CD14-positive monocyte (primary cell): ENCODE data around the gene CFAP97. TPM values are rescaled to one million over a fixed set of nuclear protein-coding genes. Genes with fewer than 3 reads are reported as not detected.
A peak's percentile ranks its signal among the peaks of the same experiment; 100 is the strongest.
"Not testable (repeated sequence)": the region's sequence is repeated elsewhere in the genome, so short reads cannot be mapped to it uniquely, and the experiment has no call there.

Experiments
- DNase-seq, 3 donors: peaks; one replicate each; pipeline ENCODE4 v3.0.0-alpha.2; 2011 to 2022
- H2AFZ ChIP-seq: 2 replicates; pipeline ENCODE4 v1.6.0; 2012; ENCODE audit warnings: mild to moderate bottlenecking, low read depth, low read length, inconsistent platforms; ENCODE audit not compliant: insufficient read depth, poor library complexity, severe bottlenecking
- H3K27ac ChIP-seq, 2 donors: 1 replicate in 1 of 2; 2 replicates in 1 of 2; pipeline ENCODE4 v1.5.1; 2012 to 2013; ENCODE audit warnings: low read length in 2 of 2, control low read depth in 1 of 2, inconsistent platforms in 1 of 2, low read depth in 1 of 2, mild to moderate bottlenecking in 1 of 2
- H3K27me3 ChIP-seq, 2 donors: one replicate each; pipeline versions ENCODE4 v1.6.0 to v1.6.1; 2011 to 2013; ENCODE audit warnings: low read length in 2 of 2; ENCODE audit not compliant: control insufficient read depth in 2 of 2, insufficient read depth in 2 of 2
- H3K36me3 ChIP-seq, 2 donors: replicated peaks in 1 of 2; 1 replicate in 1 of 2; 2 replicates in 1 of 2; pipeline versions ENCODE4 v1.5.1 to v1.6.1; 2012 to 2013; ENCODE audit warnings: low read length in 2 of 2, control low read depth in 1 of 2, inconsistent platforms in 1 of 2, mild to moderate bottlenecking in 1 of 2; ENCODE audit not compliant: insufficient read depth in 2 of 2, control insufficient read depth in 1 of 2
- H3K4me1 ChIP-seq, 2 donors: 1 replicate in 1 of 2; 2 replicates in 1 of 2; pipeline versions ENCODE4 v1.5.1 to v1.6.1; 2012 to 2013; ENCODE audit warnings: low read length in 2 of 2, control low read depth in 1 of 2, inconsistent platforms in 1 of 2, mild to moderate bottlenecking in 1 of 2, moderate library complexity in 1 of 2; ENCODE audit not compliant: insufficient read depth in 2 of 2, control insufficient read depth in 1 of 2
- H3K4me2 ChIP-seq: replicated peaks from 2 replicates; pipeline ENCODE3; 2012; ENCODE audit warnings: low read length, moderate library complexity, mild to moderate bottlenecking; ENCODE audit not compliant: poor library complexity, severe bottlenecking; ENCODE audit errors: extremely low read depth
- H3K4me3 ChIP-seq, 3 experiments: fragments of 200-600 bp in 1 of 3; sonication (generic) in 1 of 3; replicated peaks in 1 of 3; 1 replicate in 2 of 3; 2 replicates in 1 of 3; pipeline ENCODE4 v1.5.1; 2011 to 2013; ENCODE audit warnings: low read length in 3 of 3, mild to moderate bottlenecking in 3 of 3, control low read depth in 2 of 3, low read depth in 2 of 3, inconsistent platforms in 1 of 3, moderate library complexity in 1 of 3
- H3K79me2 ChIP-seq: 2 replicates; pipeline ENCODE4 v1.6.0; 2012; ENCODE audit warnings: mild to moderate bottlenecking, control low read depth, inconsistent platforms, low read length, moderate library complexity; ENCODE audit not compliant: insufficient read depth
- H3K9ac ChIP-seq: 2 replicates; pipeline ENCODE4 v1.6.0; 2017; ENCODE audit warnings: low read length, mild to moderate bottlenecking; ENCODE audit not compliant: insufficient read depth, poor library complexity, severe bottlenecking
- H3K9me3 ChIP-seq, 2 donors: replicated peaks in 1 of 2; 1 replicate in 1 of 2; 2 replicates in 1 of 2; pipeline versions ENCODE4 v1.5.1 to v1.6.1; 2012 to 2013; ENCODE audit warnings: low read length in 2 of 2, control low read depth in 1 of 2; ENCODE audit not compliant: control insufficient read depth in 1 of 2, insufficient read depth in 1 of 2
- H4K20me1 ChIP-seq: 2 replicates; pipeline ENCODE4 v1.6.0; 2012; ENCODE audit warnings: mild to moderate bottlenecking, low read length, control low read depth, moderate library complexity; ENCODE audit not compliant: insufficient read depth
- H3K27ac Mint-ChIP-seq, 7 donors: one replicate each; pipeline ENCODE4 v1.8.0; 2020; ENCODE audit warnings: mild to moderate bottlenecking in 7 of 7, mixed read lengths in 7 of 7, moderate library complexity in 6 of 7, inconsistent platforms in 2 of 7
- H3K27me3 Mint-ChIP-seq, 3 donors: one replicate each; pipeline ENCODE4 v1.8.0; 2021 to 2022; ENCODE audit warnings: low read depth in 3 of 3, mild to moderate bottlenecking in 3 of 3, mixed read lengths in 3 of 3, moderate library complexity in 3 of 3, inconsistent platforms in 1 of 3
- H3K36me3 Mint-ChIP-seq, 2 donors: one replicate each; pipeline ENCODE4 v1.8.0; 2020; ENCODE audit warnings: mixed read lengths in 2 of 2, inconsistent platforms in 1 of 2, mild to moderate bottlenecking in 1 of 2
- H3K4me1 Mint-ChIP-seq: one replicate; pipeline ENCODE4 v1.8.0; 2020; ENCODE audit warnings: mild to moderate bottlenecking, mixed read lengths
- H3K4me3 Mint-ChIP-seq, 2 donors: one replicate each; pipeline ENCODE4 v1.8.0; 2020; ENCODE audit warnings: mild to moderate bottlenecking in 2 of 2, mixed read lengths in 2 of 2, moderate library complexity in 1 of 2
- H3K9me3 Mint-ChIP-seq, 7 donors: one replicate each; pipeline ENCODE4 v1.8.0; 2020 to 2022; ENCODE audit warnings: mixed read lengths in 7 of 7, mild to moderate bottlenecking in 6 of 7, moderate library complexity in 6 of 7, inconsistent platforms in 2 of 7
- WGBS: methylation state at CpG from one replicate; pipeline ENCODE4 v1.1.5; 2013; ENCODE audit warnings: missing lambda C conversion rate; ENCODE audit not compliant: insufficient coverage; 5-methylcytosine and 5-hydroxymethylcytosine counted together
- intact Hi-C, 2 donors: fragments of 100-400 bp; cut with micrococcal nuclease; formaldehyde crosslinking; loops; one replicate each; pipeline versions ENCODE4 v1.15.0 to v1.15.1; 2023
- polyA plus RNA-seq, 3 donors: library from polyadenylated mRNA; depleted of rRNA in 1 of 3; unstranded in 2 of 3; stranded (reverse) in 1 of 3; fragments of 300-500 nt in 2 of 3; fragments of >200 nt in 1 of 3; fragmentation: Illumina TruSeq in 2 of 3; gene quantifications; 1 replicate in 2 of 3; 2 replicates in 1 of 3; pipeline ENCODE4 v1.2.3, GENCODE V29; 2012 to 2021
- TF ChIP-seq, protein P1 (sequence below): fragments of 200-600 bp; IDR thresholded peaks from one replicate; pipeline ENCODE4 v1.8.0; 2022; ENCODE audit warnings: antibody characterized with exemption, mild to moderate bottlenecking

Gene CFAP97
- polyA plus RNA-seq, 3 donors, result 2.7 to 16.8 (median 12.3) TPM

GRCh38 chr4:185201977-185202962, 1.5 kb downstream of the CFAP97 start:
- Histone ChIP-seq H3K4me1 (peaks cover 13 to 31% of the 10 kb centered on the region in 2 donors), H3K27me3 (peaks cover 0 to 5% of the 10 kb centered on the region in 2 donors), H2AFZ (peak overlapping the region; percentile 19), H3K4me2 (no peak overlapping the region), H3K36me3 (no peaks in the 10 kb centered on the region), H3K9me3 (no peaks in the 10 kb centered on the region), H4K20me1 (no peaks in the 10 kb centered on the region), H3K27ac (no peak overlapping the region), H3K79me2 (no peaks in the 10 kb centered on the region), H3K9ac (no peak overlapping the region), H3K4me3 (peak overlapping the region in 1 of 3 experiments; percentile 78)
- WGBS, result 38% methylated on average over 7 of the region's 16 CpGs
- TF ChIP-seq, protein P1, sequence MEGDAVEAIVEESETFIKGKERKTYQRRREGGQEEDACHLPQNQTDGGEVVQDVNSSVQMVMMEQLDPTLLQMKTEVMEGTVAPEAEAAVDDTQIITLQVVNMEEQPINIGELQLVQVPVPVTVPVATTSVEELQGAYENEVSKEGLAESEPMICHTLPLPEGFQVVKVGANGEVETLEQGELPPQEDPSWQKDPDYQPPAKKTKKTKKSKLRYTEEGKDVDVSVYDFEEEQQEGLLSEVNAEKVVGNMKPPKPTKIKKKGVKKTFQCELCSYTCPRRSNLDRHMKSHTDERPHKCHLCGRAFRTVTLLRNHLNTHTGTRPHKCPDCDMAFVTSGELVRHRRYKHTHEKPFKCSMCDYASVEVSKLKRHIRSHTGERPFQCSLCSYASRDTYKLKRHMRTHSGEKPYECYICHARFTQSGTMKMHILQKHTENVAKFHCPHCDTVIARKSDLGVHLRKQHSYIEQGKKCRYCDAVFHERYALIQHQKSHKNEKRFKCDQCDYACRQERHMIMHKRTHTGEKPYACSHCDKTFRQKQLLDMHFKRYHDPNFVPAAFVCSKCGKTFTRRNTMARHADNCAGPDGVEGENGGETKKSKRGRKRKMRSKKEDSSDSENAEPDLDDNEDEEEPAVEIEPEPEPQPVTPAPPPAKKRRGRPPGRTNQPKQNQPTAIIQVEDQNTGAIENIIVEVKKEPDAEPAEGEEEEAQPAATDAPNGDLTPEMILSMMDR, result no peak
- Mint-ChIP-seq H3K36me3 (peaks cover 0 to 3% of the 10 kb centered on the region in 2 donors), H3K4me1 (peaks cover 34% of the 10 kb centered on the region), H3K27ac (peak overlapping the region in 2 of 7 donors; percentile 37 to 46), H3K27me3 (peaks cover 12 to 28% (median 23%) of the 10 kb centered on the region in 3 donors), H3K4me3 (peak overlapping the region; percentile 23 to 85), H3K9me3 (peaks cover 0 to 8% (median 1%) of the 10 kb centered on the region in 7 donors)
- no peak for DNase-seq
- intact Hi-C loops, result loop anchor here in 1 of 2 donors (10.0 kb wide), 1 partner anchor 1697 kb away; the partner anchor contains the start of gene ING2

- H2AFZ ChIP-seq, H3K36me3 ChIP-seq, H3K9me3 ChIP-seq, H4K20me1 ChIP-seq, H3K36me3 Mint-ChIP-seq, H3K27ac Mint-ChIP-seq, H3K27me3 ChIP-seq, H3K79me2 ChIP-seq, H3K4me2 ChIP-seq, H3K4me3 ChIP-seq, H3K9me3 Mint-ChIP-seq, H3K27ac ChIP-seq, H3K27me3 Mint-ChIP-seq, DNase-seq, H3K4me3 Mint-ChIP-seq, intact Hi-C loops, H3K9ac ChIP-seq: not testable (repeated sequence)
- H3K4me1 Mint-ChIP-seq, result peaks cover 15% of the 10 kb centered on the region
- WGBS, result no CpG with 5 or more reads among the region's 4 CpGs
- H3K4me1 ChIP-seq, result peaks cover 2 to 13% of the 10 kb centered on the region in 2 donors
Observed at GRCh38 chr4:185198189-185198588, 5.6 kb downstream of the CFAP97 start.
